GM18526 (cell line): ENCODE results near the gene TBPL1.

Experiments used
- POLR2A ChIP-seq: IDR thresholded peaks from 3 replicates; pipeline ENCODE4 v1.6.1; 2011; ENCODE audit not compliant: insufficient read length; ENCODE audit errors: extremely low read depth

TBPL1 gene

GRCh38 chr6:134016558-134016814 lies 63.5 kb downstream of the TBPL1 start:
- TF ChIP-seq POLR2A: no peak

- no peak for TF ChIP-seq POLR2A
Measured at GRCh38 chr6:134020071-134020470, 67.0 kb downstream of the TBPL1 start.

- no peak for TF ChIP-seq POLR2A
Measured at GRCh38 chr6:134020543-134020942, 67.5 kb downstream of the TBPL1 start.

DNA sequence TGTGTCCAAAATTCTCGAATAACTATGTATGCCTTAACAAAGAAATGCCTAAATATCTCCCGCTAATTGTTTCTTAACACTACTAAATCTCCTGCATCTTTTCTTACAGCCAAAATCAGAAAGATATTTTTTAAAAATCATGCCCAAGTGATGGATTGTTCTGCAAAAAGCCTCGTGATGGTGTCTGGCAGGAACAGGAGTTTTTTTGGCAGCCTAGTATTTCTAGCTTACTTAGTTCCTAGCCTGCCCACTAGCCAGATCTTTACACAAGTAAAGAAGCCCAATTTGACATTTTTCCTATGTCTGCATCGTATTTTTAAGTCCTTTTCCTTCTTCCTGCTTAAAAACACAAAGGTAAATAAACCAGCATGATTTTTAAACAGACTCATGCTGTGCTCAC lies 67.9 kb downstream of the TBPL1 start:
- no peak for TF ChIP-seq POLR2A

- no peak for TF ChIP-seq POLR2A
Measured at GRCh38 chr6:134021396-134022122, 68.5 kb downstream of the TBPL1 start.

GRCh38 chr6:134022650-134023049 lies 69.6 kb downstream of the TBPL1 start:
- TF ChIP-seq POLR2A: no peak

DNA sequence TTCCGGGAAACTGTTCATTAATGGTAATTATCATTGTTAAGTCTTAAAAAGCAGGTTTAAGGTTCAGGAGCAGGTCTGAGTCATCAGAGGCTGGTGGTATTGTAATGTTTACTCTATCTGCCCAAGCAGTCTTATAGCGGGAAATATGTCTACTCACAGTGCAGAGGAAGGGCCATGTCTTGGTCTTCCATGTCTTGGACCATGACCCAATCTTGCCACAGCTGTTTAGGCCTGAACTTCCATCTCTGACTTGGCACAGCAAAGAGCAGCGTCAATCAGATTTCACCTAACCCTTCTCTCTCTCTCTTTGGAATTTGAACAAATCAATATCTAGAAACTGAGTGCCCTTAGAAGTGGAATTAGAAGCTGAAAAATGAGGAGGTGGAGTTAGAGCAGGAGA lies 73.6 kb downstream of the TBPL1 start:
- TF ChIP-seq POLR2A: no peak

- no peak for TF ChIP-seq POLR2A
Measured at GRCh38 chr6:134028438-134028837, 75.4 kb downstream of the TBPL1 start.

DNA sequence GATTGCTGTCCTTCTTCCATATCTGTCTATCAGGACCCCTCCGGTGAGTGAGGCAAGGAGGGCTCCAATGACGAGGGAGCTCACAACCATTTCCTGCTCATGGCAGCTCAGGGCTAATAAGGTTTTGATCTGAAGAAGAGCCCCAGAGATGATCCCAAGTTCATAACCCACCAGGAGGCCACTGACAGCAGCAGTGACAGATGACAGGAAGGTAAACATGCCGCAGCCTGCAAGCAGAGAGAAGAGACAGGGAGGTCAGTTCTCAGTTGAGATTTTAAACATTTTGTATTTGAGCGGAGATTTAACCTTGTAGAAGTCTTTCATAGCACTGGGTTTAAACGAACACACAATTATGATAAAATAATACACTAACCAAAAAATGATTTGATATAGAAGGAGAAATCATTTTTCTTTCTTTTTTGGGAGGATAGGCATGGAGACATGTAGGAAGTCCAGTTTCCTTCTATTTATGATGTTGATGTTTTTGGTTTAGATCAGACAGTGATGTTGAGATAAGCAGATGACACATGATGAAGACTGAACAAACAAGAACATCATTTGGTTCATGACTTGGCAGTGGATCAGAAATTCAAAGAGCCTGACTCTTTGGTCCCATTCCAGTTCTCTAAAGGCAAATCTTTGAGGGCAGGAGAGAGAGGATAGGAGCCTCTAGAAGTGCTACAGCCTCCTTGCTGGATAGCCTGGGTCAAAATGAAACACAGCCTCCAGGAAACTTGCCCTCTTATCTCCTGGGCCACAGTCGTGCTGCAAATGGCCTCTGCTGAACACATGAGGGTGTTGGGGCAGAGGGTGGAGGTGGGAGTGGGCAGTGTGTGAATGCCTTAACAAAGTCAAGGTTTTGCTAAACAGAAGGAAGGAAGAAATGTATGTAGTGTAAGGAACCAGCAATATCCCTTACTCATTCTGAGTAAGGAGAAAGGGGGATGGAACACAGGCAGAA lies 76.8 kb downstream of the TBPL1 start:
- TF ChIP-seq POLR2A: no peak

DNA sequence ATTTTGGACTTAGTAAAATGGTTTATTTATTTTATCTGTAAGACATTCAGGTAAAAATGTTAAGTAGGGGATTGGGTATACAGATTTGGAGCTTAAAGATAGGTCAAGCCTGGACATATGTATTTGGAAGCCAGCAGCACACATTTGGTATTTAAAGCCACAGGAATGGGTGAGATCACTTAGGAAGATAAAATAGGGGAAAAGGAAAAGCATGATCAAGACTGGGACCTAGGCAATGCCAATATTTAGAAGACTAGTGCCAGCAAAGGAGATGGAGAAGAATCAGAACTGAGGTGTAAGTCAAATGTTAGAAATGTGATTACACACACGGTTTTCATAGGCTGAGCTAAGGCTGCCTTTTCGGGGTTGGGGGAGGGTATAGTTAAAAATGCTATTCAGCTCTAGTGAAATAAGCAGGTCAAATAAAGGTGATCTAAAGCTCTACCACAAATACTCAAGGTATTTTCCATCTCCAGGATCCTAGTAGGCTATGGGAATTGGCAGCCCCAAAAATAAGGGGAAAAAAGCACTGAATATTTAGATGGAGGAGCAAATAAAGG lies 78.8 kb downstream of the TBPL1 start:
- no peak for TF ChIP-seq POLR2A

GRCh38 chr6:134034478-134034877 lies 81.5 kb downstream of the TBPL1 start:
- TF ChIP-seq POLR2A: no peak

- TF ChIP-seq POLR2A: no peak
Measured at GRCh38 chr6:134034961-134035822, 82.2 kb downstream of the TBPL1 start.

GRCh38 chr6:134035823-134036296 lies 82.8 kb downstream of the TBPL1 start:
- TF ChIP-seq POLR2A: no peak

DNA sequence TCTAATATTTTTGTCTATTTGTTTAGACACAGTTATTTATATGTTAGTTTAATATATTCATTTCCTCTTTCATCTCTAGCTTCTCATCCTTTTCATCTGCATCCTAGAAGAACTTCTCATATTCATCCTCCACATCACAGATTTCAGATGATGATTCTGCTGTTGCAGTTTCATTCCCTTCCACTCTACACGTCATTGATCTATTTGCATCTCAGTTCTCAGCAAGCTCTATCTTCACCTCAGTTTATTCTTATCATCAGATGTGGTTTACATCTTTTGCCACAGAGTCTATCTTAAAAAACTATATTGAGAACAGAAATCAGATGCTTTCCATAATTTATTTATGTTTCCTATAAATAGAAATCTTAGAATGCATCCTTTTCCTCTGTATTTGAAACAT lies 86.1 kb downstream of the TBPL1 start:
- TF ChIP-seq POLR2A: no peak
